ENCODE results near the gene SDF2.
A peak's percentile ranks its signal among the peaks of the same experiment; 100 is the strongest.
"Not testable (repeated sequence)": the region's sequence is repeated elsewhere in the genome, so short reads cannot be mapped to it uniquely, and the experiment has no call there.

Gene SDF2

DNA sequence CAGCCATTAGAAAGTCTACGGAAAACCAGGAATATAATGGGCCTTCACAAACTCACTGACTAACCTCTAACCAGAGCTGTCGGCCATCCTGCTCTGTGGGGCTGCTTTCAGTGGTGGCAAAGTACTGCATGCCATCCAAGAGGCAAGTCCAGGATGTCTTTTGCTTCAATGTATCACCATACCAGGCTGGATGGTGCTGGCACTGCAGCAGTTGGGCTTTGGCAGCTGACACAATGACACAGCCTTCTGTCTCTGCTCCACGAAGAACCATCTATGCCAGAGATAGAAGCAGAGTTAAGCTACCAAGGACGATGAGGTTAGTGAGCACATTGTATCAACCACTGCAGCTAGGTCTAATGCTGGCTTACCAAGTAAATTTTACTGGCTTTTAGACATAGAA lies 38.0 kb downstream of the SDF2 start:
- no peak for DNase-seq

DNA sequence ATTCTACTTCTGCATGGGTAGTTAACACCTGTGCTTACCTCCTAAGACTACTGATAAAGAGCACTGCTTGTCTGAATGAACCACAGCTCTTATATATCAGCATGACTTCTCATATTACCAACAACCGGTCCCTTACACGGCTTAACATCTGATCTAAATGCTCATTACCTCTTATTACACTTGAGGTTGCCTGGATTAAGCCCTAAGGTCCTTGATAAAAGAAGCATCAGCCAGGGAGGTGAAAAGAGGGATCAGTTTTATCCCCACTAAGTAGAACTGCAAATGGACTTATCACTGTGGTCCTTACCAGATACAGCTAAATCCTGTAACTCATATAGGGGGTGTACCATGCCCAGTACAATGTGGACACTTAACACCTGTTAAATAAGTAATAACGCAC lies 39.5 kb downstream of the SDF2 start:
- no peak for DNase-seq

DNA sequence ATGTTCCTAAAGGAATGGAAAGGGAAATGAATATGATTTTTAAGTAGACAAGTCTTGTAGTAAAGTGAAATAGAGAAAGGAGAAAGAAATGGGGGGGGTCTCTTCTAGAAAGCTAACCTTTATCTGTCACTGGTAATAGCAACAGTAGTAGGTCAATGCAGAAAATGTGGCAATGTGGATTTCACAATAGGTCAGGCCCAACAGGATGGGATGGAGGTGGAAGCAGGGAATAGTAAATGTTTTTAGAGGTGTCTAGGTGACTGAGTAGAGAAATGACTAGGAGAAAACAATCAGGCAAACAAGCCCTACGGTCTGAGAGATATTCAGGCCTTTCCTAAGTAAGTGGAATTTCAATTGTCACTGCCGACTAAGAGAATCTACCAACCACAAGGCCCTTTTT lies 41.7 kb downstream of the SDF2 start:
- DNase-seq = no peak

GRCh38 chr17:28618464-28618863 lies 43.2 kb downstream of the SDF2 start:
- DNase-seq = no peak

GRCh38 chr17:28616281-28616680 lies 45.4 kb downstream of the SDF2 start:
- DNase-seq = no peak

GRCh38 chr17:28615260-28615940 lies 46.3 kb downstream of the SDF2 start:
- DNase-seq = no peak

DNA sequence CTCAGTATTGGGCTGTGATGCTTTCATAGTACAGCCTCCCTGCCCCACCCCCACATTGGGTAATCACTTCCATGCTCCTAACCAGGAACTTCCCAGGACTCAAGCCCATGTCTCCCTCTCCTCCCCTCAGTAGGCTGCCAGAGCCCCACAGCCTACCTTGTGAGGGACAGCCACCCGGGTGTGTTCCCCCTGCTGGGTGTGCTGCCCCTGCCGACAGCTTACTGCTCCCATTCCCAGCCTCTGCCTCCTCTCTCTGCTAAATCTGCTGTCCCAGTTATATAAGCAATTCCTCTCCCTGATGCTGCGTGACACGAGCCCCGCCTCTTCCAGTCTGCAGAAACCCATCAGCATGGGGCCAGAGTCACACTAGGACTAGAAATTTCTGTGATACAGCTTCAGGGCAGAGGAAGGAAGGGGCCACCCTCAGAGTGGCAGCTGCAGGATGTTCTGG lies 47.8 kb downstream of the SDF2 start, which contains the start of gene RSKR:
RSKR (minus strand) TSS at position 255 of the 451 bp plus-strand sequence; CDS start at position 231, 24 bp downstream.
- no peak for DNase-seq

DNA sequence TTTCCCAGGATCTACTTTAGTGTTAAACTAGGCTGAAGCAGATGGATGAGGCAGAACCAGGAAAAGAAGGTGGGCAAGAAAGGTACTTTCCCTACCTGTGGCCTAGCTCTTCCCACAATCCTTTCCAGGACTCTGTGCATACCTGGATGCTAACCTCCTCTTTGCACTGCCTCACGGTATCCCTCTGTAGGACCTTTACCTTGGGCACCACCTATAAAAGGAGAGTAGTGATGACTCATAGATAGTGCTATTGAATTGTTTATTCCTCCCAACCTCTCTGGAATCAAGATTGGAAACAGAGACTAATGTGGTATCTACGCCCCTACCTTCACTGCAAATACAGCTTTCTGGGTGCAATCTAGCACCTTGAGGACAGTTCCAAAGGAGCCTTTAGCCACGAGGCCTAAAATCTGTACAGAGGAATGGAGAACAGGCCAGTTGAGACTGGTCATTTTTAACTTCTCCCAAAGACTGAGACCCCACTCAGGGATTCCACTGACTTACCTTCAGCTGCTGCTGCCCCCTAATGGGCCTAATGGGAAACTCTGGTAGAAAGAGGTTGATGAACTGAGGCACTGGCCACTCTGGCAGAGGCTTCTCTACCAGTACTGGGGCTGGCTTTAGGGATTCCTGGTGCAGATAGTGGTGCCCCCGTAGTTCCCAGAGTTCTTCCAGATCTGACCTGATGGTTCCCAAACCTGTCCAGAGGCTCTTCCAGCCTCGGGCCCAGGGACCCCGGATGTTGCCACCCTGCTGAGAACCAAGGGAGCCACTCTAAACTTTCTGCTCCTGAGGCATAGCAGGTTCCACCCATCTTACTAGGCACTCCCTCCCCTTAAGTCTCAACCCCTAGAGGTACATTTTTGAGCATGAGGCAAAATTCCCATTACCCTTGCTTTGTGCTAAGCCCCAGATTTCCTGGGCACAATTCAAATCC lies 48.5 kb downstream of the SDF2 start:
- peak; percentile 28 for DNase-seq

DNA sequence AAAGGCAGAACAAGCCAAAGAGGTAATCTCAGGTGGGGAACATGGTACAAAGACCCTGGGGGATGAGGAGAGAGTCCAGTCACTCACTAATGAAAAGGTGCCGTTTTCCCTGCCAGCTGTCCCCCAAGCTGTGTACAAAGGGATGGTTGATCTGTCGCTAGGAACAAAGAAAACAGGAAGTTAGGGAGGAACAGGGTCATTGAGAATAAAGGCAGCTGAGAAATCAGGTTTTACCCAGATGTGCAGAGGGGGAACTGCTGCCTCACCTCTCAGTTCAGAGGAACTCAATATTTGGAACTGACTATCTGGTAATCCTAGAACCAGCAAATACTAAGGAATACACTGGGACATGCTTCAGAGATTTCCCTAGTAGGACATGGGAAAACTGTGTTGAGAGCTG lies 49.2 kb downstream of the SDF2 start:
- no peak for DNase-seq

DNA sequence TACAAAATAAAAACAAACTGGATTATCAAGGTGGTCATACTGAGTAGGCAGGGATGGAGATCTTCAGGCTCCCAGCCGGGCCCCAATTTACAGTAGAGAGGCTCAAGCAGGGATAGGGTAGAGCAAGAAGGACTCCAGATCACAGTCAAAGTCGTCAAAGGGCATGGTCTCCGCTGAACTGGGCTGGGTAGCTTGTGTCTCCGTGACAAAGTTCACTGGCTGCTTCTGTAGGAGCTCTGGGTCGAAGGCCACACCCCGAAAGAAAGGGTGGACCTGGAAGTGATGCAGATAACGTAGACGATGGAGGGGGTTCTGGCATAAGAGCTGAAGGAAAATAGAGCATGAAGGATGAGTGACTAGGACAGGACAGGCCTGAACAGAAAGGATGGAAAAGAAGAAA lies 51.3 kb downstream of the SDF2 start:
- no peak for DNase-seq

GRCh38 chr17:28604031-28604430 lies 57.7 kb downstream of the SDF2 start:
- not testable (repeated sequence) for DNase-seq

DNA sequence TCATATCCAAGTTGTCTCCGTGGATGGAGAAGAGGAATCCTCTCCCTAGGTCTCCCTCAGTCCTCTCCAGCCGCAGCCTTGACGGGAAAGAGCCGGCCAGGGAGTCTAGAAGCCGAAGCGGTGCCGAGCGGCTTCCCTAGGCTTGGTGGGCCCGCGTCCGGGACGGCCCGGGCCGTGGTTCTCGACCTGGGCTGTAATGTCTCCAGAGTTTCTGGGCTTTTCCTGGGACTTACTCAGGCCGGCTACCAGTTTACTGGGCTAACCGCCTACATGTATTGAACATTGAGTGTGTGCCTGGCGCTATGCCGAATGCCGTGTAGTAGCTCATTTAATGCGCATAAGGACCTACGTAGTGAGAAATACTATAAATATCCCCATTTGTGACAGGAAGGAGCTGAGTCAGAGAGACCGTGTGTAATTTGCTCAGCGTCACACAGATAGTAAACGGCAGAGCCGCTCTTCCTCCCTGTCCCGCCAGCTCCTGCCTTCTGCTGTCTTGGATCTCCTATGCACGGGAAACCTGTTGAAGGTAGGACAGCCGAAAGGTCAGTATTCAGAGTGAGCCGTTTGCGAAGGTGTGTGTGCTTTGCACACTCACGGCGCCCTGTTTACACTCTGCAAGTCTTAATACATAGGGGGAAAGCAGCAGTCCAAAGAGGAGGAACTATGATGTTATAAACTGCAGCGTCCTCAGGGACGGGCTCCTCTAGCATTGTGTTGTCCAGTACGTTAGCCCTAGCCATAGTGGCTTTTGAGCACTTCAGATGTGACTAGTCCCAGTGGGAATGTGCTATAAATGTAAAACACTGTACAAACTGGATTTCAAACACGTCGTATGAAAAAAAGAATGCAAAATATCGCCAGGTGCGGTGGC lies 62.2 kb downstream of the SDF2 start:
- DNase-seq = peak; percentile 91

- peak; percentile 90 for DNase-seq
Measured at GRCh38 chr17:28598799-28599310, 62.9 kb downstream of the SDF2 start, which contains the start of gene SPAG5. SPAG5 (minus strand) TSS chr17:28599025; CDS start chr17:28598946, 79 bp downstream.

DNA sequence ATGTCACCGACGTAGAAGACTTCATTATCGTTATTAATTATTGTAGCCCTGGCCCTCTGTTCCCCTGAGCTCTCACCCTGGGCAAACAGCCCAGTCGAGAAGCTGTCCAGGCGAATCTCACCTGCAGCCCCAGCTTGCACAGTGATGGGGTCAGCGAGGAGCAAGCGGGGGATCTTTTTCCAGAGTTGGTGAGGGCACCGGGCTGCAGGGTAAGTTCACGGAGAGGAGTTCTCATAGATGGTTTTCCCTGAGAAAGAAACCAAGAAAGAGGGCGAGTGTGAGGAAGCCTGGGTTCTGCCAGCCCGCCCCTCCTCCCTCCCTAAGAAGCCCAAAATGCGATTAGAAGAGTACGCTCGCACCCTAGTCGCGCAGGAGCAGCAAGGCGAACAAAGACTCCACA lies 63.3 kb downstream of the SDF2 start:
- no peak for DNase-seq
